H1 (cell line): Measurements from ENCODE around the gene ZBED6. TPM values are rescaled to one million over a fixed set of nuclear protein-coding genes. Genes with fewer than 3 reads are reported as not detected.

Source experiments
- CTCF ChIA-PET: fragments of 300-600 bp; sonication (Branson Sonifier 250); formaldehyde crosslinking; loops from one replicate; lab custom pipeline; 2021; ENCODE audit not compliant: partially characterized antibody; lab: Charles Lee
- POLR2A ChIA-PET: fragments of 300-600 bp; sonication (Branson Sonifier 250); formaldehyde crosslinking; loops from one replicate; lab custom pipeline; 2021; ENCODE audit warnings: inconsistent platforms; ENCODE audit not compliant: partially characterized antibody; lab: Charles Lee
- DNase-seq, 2 experiments: peaks; one replicate each; pipeline versions ENCODE4 v3.0.0 to v3.0.0-alpha.2; 2010 to 2022; ENCODE audit warnings: low spot score in 2 of 2, low read depth in 1 of 2, mixed read lengths in 1 of 2
- FAIRE-seq: peaks from 2 replicates; lab custom pipeline; 2011; peaks lifted over from hg19 to GRCh38; lab: Jason Lieb, UNC
- H2AFZ ChIP-seq: 2 replicates; pipeline ENCODE4 v1.8.1; 2012; ENCODE audit warnings: low read length, inconsistent platforms
- H2AK5ac ChIP-seq: 2 replicates; pipeline ENCODE4 v1.6.1; 2013; ENCODE audit warnings: low read depth, low read length
- H2BK120ac ChIP-seq: replicated peaks from 2 replicates; pipeline ENCODE3; 2013; ENCODE audit warnings: low read depth, low read length, inconsistent platforms
- H2BK12ac ChIP-seq: 2 replicates; pipeline ENCODE4 v1.6.1; 2013; ENCODE audit warnings: low read depth, low read length
- H2BK15ac ChIP-seq: 2 replicates; pipeline ENCODE4 v1.6.1; 2013; ENCODE audit warnings: low read length
- H2BK20ac ChIP-seq: 2 replicates; pipeline ENCODE4 v1.6.1; 2013; ENCODE audit warnings: low read length
- H2BK5ac ChIP-seq: 2 replicates; pipeline ENCODE4 v1.6.1; 2013; ENCODE audit warnings: low read depth, low read length
- H3K14ac ChIP-seq: 2 replicates; pipeline ENCODE4 v1.6.1; 2013; ENCODE audit warnings: inconsistent platforms; ENCODE audit not compliant: insufficient read length
- H3K18ac ChIP-seq: 2 replicates; pipeline ENCODE4 v1.6.1; 2013; ENCODE audit warnings: low read length; ENCODE audit errors: extremely low read depth
- H3K23ac ChIP-seq: 2 replicates; pipeline ENCODE4 v1.6.1; 2013; ENCODE audit warnings: inconsistent platforms; ENCODE audit not compliant: insufficient read length
- H3K23me2 ChIP-seq: 2 replicates; pipeline ENCODE4 v1.6.1; 2013; ENCODE audit warnings: low read depth, low read length
- H3K27ac ChIP-seq: 2 replicates; pipeline ENCODE4 v1.6.1; 2011; ENCODE audit warnings: low read depth, low read length, inconsistent platforms
- H3K27me3 ChIP-seq, 4 experiments: replicated peaks in 1 of 4; 1 replicate in 1 of 4; 2 replicates in 3 of 4; pipeline versions ENCODE4 v1.6.1 to v1.8.1; 2011 to 2013; ENCODE audit warnings: low read length in 3 of 4, mild to moderate bottlenecking in 3 of 4, inconsistent platforms in 2 of 4, mixed read lengths in 2 of 4, moderate library complexity in 1 of 4; ENCODE audit not compliant: control insufficient read depth in 3 of 4, insufficient read depth in 3 of 4; ENCODE audit errors: extremely low read depth in 1 of 4
- H3K36me3 ChIP-seq, 4 experiments: 2 replicates each; pipeline versions ENCODE4 v1.6.1 to v1.8.1; 2011 to 2013; ENCODE audit warnings: mild to moderate bottlenecking in 4 of 4, low read length in 3 of 4, moderate library complexity in 2 of 4, control low read depth in 1 of 4, inconsistent platforms in 1 of 4; ENCODE audit not compliant: insufficient read depth in 4 of 4, control insufficient read depth in 2 of 4
- H3K4ac ChIP-seq: replicated peaks from 2 replicates; pipeline ENCODE3; 2013; ENCODE audit warnings: low read length, low read depth, mixed read lengths, inconsistent platforms; ENCODE audit not compliant: insufficient read length
- H3K4me1 ChIP-seq, 4 experiments: replicated peaks in 1 of 4; 1 replicate in 1 of 4; 2 replicates in 3 of 4; pipeline versions ENCODE4 v1.6.1 to v1.8.1; 2011 to 2013; ENCODE audit warnings: low read length in 3 of 4, inconsistent platforms in 2 of 4, mixed read lengths in 1 of 4; ENCODE audit not compliant: insufficient read depth in 4 of 4, control insufficient read depth in 3 of 4
- H3K4me2 ChIP-seq, 2 experiments: 2 replicates each; pipeline versions ENCODE4 v1.6.1 to v1.8.1; 2011 to 2013; ENCODE audit warnings: low read depth in 2 of 2, low read length in 2 of 2, control low read depth in 1 of 2, inconsistent platforms in 1 of 2, mild to moderate bottlenecking in 1 of 2; ENCODE audit not compliant: insufficient read depth in 1 of 2
- H3K4me3 ChIP-seq, 4 experiments: fragments of 200-600, 300-600 bp in 1 of 4; sonication (generic), shearing (Covaris generic), sonication (Bioruptor Twin) in 1 of 4; 2 replicates each; pipeline versions ENCODE4 v1.5.1 to v1.8.1; 2011 to 2016; ENCODE audit warnings: low read length in 4 of 4, low read depth in 3 of 4, control low read depth in 2 of 4, inconsistent platforms in 2 of 4, mild to moderate bottlenecking in 2 of 4, mixed read lengths in 1 of 4, moderate library complexity in 1 of 4; ENCODE audit not compliant: insufficient read depth in 2 of 4; ENCODE audit errors: extremely low read depth in 1 of 4
- H3K56ac ChIP-seq: replicated peaks from 2 replicates; pipeline ENCODE3; 2013; ENCODE audit warnings: low read depth, mild to moderate bottlenecking, mixed read lengths, low read length, inconsistent platforms; ENCODE audit not compliant: insufficient read length
- H3K79me1 ChIP-seq: 2 replicates; pipeline ENCODE4 v1.6.1; 2013; ENCODE audit warnings: low read depth, low read length, control low read depth
- H3K79me2 ChIP-seq, 2 experiments: 2 replicates each; pipeline versions ENCODE4 v1.6.1 to v1.8.1; 2012 to 2013; ENCODE audit warnings: low read length in 2 of 2, mild to moderate bottlenecking in 2 of 2, inconsistent platforms in 1 of 2; ENCODE audit not compliant: insufficient read depth in 2 of 2, control insufficient read depth in 1 of 2
- H3K9ac ChIP-seq, 4 experiments: replicated peaks in 1 of 4; 1 replicate in 1 of 4; 2 replicates in 3 of 4; pipeline versions ENCODE4 v1.6.1 to v1.8.1; 2011 to 2013; ENCODE audit warnings: low read depth in 3 of 4, low read length in 3 of 4, control low read depth in 2 of 4, mild to moderate bottlenecking in 2 of 4, moderate library complexity in 2 of 4, inconsistent platforms in 1 of 4; ENCODE audit errors: extremely low read depth in 1 of 4
- H3K9me3 ChIP-seq, 2 experiments: 2 replicates each; pipeline versions ENCODE4 v1.6.1 to v1.8.1; 2012 to 2013; ENCODE audit warnings: mild to moderate bottlenecking in 2 of 2, moderate library complexity in 2 of 2, control low read depth in 1 of 2, inconsistent platforms in 1 of 2, low read depth in 1 of 2, low read length in 1 of 2, mixed read lengths in 1 of 2; ENCODE audit not compliant: insufficient read depth in 2 of 2
- H4K20me1 ChIP-seq, 2 experiments: replicated peaks in 1 of 2; 2 replicates each; pipeline versions ENCODE3 to v1.8.1; 2011 to 2013; ENCODE audit warnings: inconsistent platforms in 2 of 2, low read length in 2 of 2, mild to moderate bottlenecking in 1 of 2; ENCODE audit not compliant: insufficient read depth in 2 of 2, control insufficient read depth in 1 of 2
- H4K5ac ChIP-seq: 2 replicates; pipeline ENCODE4 v1.6.1; 2013; ENCODE audit warnings: low read length, low read depth, mixed read lengths, inconsistent platforms; ENCODE audit not compliant: insufficient read length
- H4K8ac ChIP-seq: 2 replicates; pipeline ENCODE4 v1.8.0; 2013; ENCODE audit warnings: mild to moderate bottlenecking, moderate library complexity, low read length, inconsistent platforms; ENCODE audit not compliant: insufficient read depth; ENCODE audit errors: extremely low read depth
- H4K91ac ChIP-seq: replicated peaks from 2 replicates; pipeline ENCODE3; 2013; ENCODE audit warnings: low read length, mixed read lengths, inconsistent platforms; ENCODE audit not compliant: insufficient read length
- CREB1 ChIP-seq: IDR thresholded peaks from 2 replicates; pipeline ENCODE4 v1.6.1; 2012; ENCODE audit warnings: inconsistent platforms
- POLR2A ChIP-seq, 2 experiments: IDR thresholded peaks; 1 replicate in 1 of 2; 2 replicates in 1 of 2; pipeline ENCODE4 v1.6.1; 2011; ENCODE audit warnings: low read depth in 2 of 2, low read length in 2 of 2, mild to moderate bottlenecking in 2 of 2; ENCODE audit errors: control extremely low read depth in 1 of 2
- RAD21 ChIP-seq, 2 experiments: IDR thresholded peaks in 1 of 2; conservative IDR thresholded peaks in 1 of 2; 2 replicates each; pipeline ENCODE4 v1.6.1; 2011; ENCODE audit warnings: low read depth in 2 of 2, low read length in 2 of 2, improper control_type of control experiment in 1 of 2, inconsistent platforms in 1 of 2, mild to moderate bottlenecking in 1 of 2, moderate library complexity in 1 of 2
- YY1 ChIP-seq: IDR thresholded peaks from 2 replicates; pipeline ENCODE4 v1.6.1; 2011; ENCODE audit warnings: low read depth, mild to moderate bottlenecking, low read length
- WGBS, 2 experiments: shearing (Covaris generic) in 1 of 2; methylation state at CpG; one replicate each; pipeline versions ENCODE4 v1.1.6 to v1.1.7; 2013 to 2015; ENCODE audit warnings: low lambda C conversion rate in 2 of 2, mixed read lengths in 2 of 2, inconsistent platforms in 1 of 2, low coverage in 1 of 2, missing lambda C conversion rate in 1 of 2; ENCODE audit not compliant: insufficient replicate concordance in 2 of 2, insufficient coverage in 1 of 2, insufficient read length in 1 of 2; ENCODE audit errors: extremely low coverage in 1 of 2, missing lambda C conversion rate in 1 of 2; 5-methylcytosine and 5-hydroxymethylcytosine counted together
- polyA plus RNA-seq, 7 experiments: library from polyadenylated mRNA; depleted of rRNA in 3 of 7; stranded (reverse) in 5 of 7; unstranded in 2 of 7; fragments of >200 nt in 5 of 7; fragments of 200-250 nt in 2 of 7; gene quantifications; 1 replicate in 5 of 7; 2 replicates in 1 of 7; 4 replicates in 1 of 7; pipeline versions ENCODE4 v1.2.1 to v1.2.3, GENCODE V29; 2011 to 2013; ENCODE audit warnings: missing spikeins in 2 of 7, mixed read lengths in 2 of 7
- total RNA-seq: library from RNA; stranded (reverse); fragmentation: NEBNext Ultra II Directional; extraction: Animal tissue kit (Norgen Biotek cat#: 25700); gene quantifications from 2 replicates; pipeline ENCODE4 v1.2.1, GENCODE V29; 2021

Gene ZBED6
- total and polyA plus RNA-seq, 2 of the 8 experiments (the other 6 are each of a cell fraction or from before 2014, with no cell fraction given) = 1.4 to 25.9 TPM

GRCh38 chr1:203797948-203798655 is 2.7 kb downstream of the ZBED6 start:
- Histone ChIP-seq H3K9ac (no peak overlapping the region), H2BK20ac (no peak overlapping the region), H2AFZ (no peak overlapping the region), H3K18ac (no peak overlapping the region), H3K4ac (no peak overlapping the region), H3K4me2 (no peak overlapping the region; a peak in 1 of 4 replicates), H3K23me2 (no peaks in the 10 kb centered on the region), H3K4me1 (peaks cover 0 to 4% (median 0%) of the 10 kb centered on the region in 4 experiments; a peak in 1 of 7 replicates), H3K4me3 (no peak overlapping the region), H2BK5ac (no peak overlapping the region), H3K27me3 (no peaks in the 10 kb centered on the region), H3K56ac (no peak overlapping the region), H2BK12ac (no peak overlapping the region), H3K14ac (no peak overlapping the region), H4K5ac (no peak overlapping the region), H3K79me2 (peaks cover 33 to 67% of the 10 kb centered on the region in 2 experiments), H4K91ac (no peak overlapping the region), H2BK15ac (no peak overlapping the region), H3K79me1 (peaks cover 7% of the 10 kb centered on the region), H3K27ac (no peak overlapping the region), H2BK120ac (no peak overlapping the region), H3K9me3 (peaks cover 4 to 10% of the 10 kb centered on the region in 2 experiments; a peak in 2 of 4 replicates), H4K8ac (no peak overlapping the region), H3K23ac (no peak overlapping the region), H3K36me3 (peaks cover 0 to 40% (median 15%) of the 10 kb centered on the region in 4 experiments; a peak in 4 of 8 replicates), H4K20me1 (peaks cover 0 to 9% of the 10 kb centered on the region in 2 experiments), H2AK5ac (no peak overlapping the region)
- no peak for DNase-seq
- CTCF ChIA-PET = no interaction called here
- POLR2A ChIA-PET = interaction anchor here (1.0 to 4.2 kb wide), 7 partner anchors 9 to 201 kb away, joined by 3 to 20 read pairs (median 3); no protein-coding TSS in a partner anchor
- TF ChIP-seq RAD21 (IDR thresholded peaks at IDR 0.05 in 1 of 2, conservative IDR thresholded peaks at IDR 0.05 in 1 of 2; ENCODE audit: low read depth in 2 of 2, low read length in 2 of 2) (peak in 1 of 2 experiments; percentile 23; a peak in 1 of 4 replicates), POLR2A (IDR thresholded peaks at IDR 0.05; ENCODE audit: control extremely low read depth in 1 of 2, low read depth in 2 of 2, low read length in 2 of 2) (peak in 1 of 2 experiments; percentile 39; a peak in 1 of 3 replicates), YY1 (0 out of 2 replicates have a peak, but pooled peaks have one; percentile 50), CREB1 (no peak)
- WGBS, 2 experiments = 96% methylated on average over 6 of the region's 6 CpGs; no CpG with 5 or more reads in 1 of the 2 experiments
- no peak for FAIRE-seq
